Fibroblast of the conjunctiva (primary cell): ENCODE data around the gene SPAG9.
A peak's percentile ranks its signal among the peaks of the same experiment; 100 is the strongest.

Experiments
- DNase-seq: peaks from one replicate; pipeline ENCODE4 v3.0.0-alpha.2; 2010; ENCODE audit warnings: low read depth

SPAG9 gene

DNA sequence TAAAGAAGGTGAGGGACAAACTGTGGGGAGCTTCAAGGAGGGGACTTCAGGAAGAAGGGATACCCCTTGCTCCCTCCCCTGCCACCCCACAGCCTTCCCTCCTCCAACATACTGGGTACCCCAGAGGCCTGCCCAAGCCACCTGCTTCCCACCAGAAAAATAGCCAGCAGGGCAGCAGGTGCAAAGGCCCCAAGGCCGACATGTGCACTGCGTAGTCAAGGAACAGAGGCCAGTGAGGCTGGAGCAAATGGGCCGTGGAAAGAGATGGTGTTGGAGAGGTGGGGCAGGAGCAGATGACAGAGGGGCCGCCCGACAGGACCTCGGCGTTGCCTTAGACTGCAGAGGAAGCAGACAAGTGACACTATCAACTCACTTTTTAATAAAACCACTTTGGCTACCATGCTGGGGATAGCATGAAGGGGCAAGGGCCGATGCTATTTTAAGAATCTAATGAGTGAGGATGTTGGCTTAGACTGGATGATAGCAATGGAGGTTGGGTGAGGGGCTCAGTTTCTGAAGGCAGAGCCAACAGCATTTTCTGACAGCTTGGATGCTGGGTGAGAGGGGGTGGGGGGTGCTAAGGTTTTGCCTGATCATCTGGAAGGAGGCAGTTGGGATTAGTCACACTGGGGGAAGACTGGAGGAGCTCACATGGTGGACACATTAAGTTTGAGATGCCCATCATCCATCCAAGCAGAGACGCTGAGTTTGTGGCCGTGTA lies 181.7 kb downstream of the SPAG9 start:
- DNase-seq = no peak

DNA sequence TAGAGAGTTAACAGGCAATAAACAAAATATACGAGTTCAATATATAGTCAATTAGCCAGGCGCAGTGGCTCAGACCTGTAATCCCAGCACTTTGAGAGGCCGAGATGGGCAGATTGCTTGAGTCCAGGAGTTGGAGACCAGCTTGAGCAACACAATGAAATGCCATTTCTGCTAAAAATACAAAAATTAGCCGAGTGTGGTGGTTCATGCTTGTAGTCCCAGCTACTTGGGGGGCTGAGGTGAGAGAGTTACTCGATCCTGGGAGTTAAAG lies 184.7 kb downstream of the SPAG9 start:
- no peak for DNase-seq

DNA sequence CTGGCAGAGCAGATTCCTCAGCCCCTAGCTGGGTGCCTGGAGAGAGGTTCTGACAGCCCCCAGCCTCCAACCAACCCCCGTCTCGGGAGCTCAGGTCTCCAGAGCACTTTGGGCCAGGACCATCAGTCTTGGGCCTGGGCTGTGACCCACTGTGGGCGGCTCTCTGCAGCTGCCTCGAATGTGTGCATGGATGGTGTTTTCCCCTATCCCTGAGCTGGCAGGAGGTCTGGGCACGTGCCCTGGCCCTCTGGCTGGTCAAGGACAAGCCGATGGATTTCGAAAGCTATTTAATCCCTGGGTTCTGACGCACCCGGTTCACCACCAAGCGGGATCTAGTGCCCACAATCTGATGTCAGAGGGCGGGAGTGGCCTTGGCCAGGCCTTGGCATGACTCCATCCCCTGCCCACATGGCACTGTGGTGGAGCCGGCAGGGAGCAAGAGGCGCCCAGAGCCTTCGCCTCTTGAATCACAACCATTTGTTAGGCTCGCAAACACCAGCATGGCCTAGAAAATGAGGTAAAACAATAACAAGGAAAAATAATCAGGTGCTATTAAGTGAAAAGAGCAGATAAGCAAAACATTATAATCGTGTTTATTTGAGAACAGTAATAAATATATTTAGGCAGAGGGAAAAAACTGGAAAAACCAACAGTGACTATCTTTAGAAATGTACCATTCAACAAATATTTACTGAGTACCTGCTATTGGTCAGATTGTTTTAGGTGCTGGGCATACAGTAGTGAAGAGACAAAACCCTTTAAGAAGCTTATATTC lies 185.3 kb downstream of the SPAG9 start:
- DNase-seq = no peak

DNA sequence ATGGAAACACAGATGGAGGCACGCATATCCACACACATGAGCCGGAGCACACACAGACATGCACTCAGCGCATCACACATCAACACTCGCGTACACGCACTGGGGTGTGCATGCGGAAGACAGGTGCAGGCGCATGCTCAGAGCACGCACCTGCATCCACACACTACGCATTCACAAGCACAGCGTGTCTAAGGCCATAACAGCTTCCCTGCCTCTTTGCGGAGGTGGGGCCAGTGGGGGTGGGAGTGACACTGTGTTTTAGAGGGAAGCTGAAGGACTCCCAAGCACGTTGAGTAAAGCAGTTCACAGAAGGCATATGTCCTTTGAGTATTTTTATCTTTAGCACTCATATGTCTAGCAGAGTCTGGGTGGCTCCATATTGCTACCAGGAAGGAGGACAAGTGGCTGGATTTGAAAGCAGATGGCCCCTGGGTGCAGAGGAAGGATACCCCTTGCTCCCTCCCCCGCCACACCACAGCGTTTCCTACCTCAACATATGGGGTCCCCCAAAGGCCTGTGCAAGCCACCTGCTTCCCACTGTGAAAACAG lies 185.9 kb downstream of the SPAG9 start:
- no peak for DNase-seq

DNA sequence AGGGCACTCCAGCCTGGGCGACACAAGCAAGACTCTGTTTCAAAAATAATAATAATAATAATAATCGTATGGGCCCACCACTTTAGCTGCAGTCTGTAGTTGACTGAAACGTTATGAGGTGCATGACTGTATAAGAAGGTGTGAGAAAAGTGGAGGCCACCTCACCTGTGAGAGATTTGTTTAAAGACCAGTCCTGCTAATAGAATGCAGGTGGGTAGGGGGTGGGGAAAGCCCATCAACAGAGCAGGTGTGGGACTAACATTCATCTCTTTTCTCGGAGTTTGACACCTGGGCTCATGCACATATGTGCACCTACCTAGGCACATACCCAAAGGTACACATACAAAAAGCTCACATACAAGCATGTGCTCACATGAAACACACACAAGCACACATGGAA lies 186.5 kb downstream of the SPAG9 start:
- no peak for DNase-seq

DNA sequence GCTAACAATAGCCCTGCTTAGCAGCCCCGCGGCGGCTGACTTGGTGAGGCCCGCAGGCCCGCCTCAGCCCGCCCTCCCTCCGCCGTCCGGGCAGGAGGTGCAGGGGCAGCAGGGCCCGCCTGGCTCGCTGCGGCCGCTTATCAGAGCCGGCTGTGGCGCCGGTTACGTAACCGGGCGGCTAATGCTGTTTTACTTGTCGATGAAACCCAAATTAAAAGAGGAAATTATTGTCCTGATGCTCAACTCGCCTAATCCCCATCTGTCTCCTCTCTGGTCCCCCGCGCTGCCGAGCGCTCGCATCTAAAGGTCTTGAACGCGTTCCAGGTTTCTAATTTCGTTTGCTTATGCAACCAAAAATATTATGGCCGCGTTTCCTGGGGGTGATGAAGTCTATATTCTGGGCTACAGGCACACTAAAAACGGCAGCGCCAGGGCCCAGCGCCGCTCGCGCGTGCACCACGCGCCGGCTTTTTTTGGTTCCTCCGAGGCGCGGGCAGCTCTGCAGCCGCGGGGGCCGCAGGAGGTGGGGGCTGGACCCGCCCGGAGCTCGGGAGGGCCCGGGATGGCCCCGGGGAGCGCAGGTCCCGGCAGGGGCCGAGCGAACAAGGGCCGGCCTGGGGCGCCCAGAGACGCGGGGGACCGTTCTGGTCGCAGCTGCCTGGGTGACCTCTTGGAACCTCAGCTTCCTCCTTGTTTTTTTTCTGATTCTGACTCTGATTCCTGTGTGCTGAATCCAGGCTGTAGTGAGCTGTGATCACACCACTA lies 189.3 kb downstream of the SPAG9 start:
- DNase-seq = peak; percentile 54

DNA sequence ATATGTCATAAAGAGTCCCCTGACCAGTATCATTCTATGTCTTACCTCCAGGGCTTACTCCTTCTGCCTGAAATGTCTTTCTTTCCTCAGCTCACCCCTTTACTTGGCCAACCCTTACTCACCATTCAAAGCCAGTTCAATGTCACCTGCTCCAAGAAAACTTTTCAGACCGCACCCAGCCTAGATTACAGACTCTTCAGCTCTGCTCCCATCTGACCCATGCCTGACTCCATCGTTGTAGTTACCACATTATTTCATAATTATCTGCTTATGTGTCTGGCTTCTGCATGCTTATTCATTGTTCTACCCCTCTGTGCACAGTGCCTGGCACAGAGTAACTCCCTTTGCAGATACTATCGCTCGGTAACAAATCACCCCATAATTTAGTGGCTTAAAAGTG lies 192.0 kb downstream of the SPAG9 start:
- DNase-seq = no peak

DNA sequence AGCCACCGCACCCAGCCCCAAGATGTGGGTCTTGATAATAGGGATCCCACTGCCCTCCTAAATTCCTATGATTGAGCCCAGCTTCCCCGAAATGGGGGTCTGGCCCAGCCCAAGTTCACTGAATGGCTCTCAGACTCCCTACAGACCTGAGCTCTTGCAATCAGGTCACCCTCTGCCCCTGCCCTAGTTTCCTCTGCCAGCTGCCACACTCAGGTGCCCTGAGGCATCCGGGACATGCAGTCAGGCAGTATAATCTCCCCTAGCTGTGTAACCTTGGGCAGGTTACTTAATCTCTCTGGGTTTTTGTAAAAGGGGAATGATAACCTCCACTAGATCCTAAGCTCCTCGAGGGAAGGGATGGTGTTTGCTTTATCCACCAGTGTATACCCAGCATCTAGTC lies 193.4 kb downstream of the SPAG9 start:
- DNase-seq = no peak

DNA sequence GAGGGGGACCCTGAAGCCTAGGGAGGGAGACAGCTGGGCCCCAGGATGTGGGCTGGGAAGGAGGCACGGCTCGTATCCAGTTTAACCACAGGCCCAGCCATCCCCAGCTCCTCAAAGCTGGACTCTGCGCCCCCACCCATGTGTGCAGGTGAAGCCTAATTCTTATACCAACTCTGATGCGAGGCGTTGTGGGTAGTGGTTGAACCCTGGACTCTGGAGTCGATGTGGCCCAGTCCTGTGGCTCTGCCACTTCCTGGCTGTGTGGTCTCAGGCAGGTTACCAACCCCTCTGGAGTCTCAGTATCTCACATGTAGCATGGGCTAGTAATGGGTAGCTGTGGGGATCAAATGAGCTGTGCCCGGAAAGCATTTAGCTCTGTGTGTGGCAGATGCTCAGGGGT lies 194.1 kb downstream of the SPAG9 start:
- DNase-seq = no peak

DNA sequence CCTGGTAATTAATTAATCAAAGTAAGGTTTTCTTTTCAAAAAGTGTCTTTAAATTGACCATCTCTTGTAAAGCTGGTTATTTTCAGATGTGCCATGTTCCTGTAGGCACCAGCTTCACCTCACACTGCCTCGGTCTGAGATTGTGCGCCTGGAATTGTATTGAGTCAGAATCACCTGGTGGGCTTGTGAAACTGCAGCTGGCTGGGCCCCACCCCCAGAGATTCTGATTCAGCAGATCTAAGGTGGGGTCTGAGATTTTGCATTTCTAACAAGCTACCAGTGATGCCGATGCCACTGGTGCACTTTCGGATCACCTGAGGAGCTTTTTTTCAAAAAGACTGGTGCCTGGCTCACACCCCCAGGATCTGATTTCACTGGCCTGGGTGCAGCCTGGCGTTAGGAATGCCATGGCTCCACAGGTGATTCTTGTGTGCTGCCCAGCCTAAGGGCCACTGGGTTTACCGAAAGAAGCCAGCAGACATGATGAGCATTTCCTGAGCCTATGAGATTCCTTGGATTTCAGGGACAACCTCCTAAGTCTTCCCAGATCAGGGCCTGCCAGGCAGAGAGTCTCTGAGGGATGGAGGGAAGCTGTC lies 195.3 kb downstream of the SPAG9 start:
- no peak for DNase-seq

DNA sequence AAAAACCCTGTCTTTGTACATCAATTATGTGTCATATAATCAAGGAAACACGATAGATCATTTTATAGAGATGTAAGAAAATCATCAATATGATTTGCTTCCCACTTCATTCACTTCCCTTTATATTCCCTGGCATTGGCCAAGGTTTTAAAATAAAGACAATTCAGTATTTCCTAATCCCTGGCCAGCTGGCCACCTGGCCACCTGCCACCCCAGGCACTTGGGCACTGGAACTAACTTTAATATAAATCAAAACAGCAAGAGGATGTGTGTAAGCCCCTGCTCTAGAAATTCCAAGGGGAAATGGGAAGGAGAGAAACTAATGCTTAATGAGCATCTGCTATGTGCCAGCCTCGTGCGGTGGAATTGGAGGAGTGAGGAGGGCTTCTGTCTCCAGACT lies 195.9 kb downstream of the SPAG9 start:
- DNase-seq = no peak

DNA sequence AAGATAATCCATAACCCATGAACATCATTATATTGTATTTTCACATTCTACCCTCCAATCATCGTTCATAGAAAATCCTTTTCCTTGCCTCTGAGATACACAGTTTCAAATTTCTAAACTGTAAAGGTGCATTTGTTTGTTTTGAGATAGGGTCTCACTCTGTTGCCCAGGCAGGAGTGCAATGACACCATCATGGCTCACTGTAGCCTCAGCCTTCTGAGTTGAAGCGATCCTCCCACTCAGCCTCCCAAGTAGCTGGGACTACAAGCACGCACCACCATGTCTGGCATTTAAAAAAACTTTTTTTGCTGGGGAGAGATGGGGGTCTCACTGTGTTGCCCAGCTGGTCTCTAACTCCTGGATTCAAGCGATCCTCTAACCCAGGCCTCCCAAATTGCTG lies 196.4 kb downstream of the SPAG9 start:
- DNase-seq = no peak

DNA sequence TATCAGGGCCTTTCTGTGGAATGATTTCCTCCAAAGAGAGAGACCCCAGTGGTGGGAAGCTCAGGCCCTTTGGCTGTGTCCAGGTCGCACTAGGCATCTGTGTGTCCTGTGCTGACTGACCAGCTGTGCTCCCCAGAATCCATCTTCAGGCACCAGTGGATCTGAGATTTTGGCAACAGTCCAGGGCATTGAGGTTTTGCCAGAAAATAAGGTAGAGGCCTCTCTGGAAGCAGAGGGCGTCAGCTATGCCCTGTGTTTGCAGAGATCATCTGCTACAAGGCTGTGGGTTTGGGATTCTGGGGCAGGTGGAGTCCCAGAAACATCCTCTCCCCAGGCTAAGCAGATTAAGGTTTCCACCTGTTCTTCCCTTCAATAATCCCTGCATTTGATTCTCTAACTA lies 197.1 kb downstream of the SPAG9 start:
- no peak for DNase-seq

DNA sequence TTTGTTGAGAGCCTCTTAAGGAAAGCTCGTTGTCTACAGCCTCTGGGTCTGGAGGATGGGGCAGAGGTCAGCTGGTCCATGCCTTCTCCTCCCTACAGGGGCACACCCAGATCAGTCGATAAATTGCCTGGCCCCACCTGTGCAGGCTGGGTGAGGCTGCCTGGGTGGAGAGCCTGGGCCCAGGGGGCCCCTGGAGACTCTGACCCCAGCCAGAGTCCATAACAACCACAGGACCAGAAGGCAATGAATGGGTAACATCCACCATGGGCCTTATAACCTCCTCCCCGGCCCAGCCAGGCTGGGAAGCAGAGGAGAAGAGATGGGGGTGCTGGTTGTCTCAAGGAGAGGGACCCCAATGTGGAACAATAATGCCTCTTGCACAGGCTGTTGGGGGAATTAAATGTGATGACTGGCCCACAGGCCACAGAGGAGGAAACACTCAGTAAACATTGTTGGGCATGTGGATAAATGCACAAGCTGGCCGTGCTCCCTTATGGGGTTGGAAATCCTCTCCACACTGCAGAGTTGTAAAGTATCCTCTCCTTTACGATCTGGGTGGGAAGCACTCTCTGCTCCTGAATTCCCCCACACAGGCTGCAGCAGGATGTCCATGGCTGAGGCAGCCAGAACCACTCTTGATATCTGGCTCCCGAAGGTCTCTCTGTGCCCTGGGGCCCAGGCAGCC lies 197.8 kb downstream of the SPAG9 start:
- no peak for DNase-seq

DNA sequence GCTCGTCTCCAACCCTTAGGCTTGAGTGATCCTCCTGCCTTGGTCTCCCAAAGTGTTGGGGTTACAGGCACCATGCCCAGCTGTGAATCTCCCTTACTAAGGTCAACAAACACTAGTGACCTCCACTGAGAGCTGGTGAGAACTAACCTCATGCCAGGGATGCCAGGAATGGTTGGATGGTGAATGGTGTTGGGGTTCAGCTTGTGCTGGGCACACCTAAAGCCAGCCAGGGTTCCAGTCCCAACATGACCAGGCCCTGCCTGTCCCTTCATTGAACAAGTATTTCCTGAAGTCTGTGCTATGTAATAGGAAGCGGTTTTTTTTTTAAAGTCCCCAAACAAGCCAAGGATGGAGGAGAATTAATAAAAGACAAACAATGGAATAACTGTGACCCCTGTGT lies 198.6 kb downstream of the SPAG9 start:
- no peak for DNase-seq

DNA sequence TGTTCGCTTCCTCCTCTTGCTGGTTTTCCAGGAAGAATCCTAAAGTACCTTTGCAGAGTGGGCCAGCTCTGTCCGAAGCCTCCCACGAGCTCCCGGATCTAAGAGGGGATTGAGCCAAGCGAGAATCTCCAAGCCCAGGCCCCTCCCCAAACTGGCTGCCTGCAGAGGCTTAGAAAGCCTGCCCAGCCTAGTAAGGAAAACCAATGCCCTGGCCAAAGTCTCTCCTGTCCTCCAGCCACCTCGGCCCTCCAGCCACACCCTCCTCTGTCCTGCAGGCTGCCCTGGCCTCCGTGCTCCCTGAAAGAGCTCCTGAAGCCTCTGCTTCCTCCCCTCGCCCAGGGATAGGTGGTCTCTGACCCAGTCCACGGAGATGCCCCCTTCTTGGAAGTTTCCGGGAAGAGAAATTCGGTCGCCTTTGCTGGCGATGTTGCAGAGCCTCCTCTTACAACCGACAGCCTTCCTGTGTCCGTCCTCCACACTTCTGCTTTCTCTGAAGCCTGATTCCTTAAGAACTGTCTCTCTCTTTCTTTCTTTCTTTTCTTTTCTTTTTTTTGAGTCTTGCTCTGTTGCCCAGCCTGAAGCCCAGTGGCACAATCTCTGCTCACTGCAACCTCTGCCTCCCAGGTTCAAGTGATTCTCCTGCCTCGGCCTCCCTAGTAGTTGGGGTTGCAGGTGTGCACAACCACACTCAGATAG lies 199.6 kb downstream of the SPAG9 start:
- no peak for DNase-seq

DNA sequence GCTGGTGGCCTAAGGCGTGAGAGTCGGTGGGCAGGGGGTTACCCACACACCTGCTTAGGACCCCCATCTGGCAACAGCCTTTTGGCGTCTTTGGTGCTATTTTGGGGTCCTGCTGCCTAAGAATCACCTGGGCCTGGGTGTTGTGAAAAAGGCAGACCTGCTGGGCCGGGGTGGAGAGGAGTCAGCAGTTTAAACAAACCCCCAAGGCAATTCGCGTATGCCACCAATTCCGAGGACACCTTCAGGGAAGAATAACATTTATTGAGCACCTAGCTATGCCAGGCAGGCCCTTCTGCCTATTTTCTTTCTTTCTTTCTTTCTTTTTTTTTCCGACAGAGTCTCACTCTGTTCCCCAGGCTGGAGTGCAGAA lies 200.6 kb downstream of the SPAG9 start:
- DNase-seq = no peak

DNA sequence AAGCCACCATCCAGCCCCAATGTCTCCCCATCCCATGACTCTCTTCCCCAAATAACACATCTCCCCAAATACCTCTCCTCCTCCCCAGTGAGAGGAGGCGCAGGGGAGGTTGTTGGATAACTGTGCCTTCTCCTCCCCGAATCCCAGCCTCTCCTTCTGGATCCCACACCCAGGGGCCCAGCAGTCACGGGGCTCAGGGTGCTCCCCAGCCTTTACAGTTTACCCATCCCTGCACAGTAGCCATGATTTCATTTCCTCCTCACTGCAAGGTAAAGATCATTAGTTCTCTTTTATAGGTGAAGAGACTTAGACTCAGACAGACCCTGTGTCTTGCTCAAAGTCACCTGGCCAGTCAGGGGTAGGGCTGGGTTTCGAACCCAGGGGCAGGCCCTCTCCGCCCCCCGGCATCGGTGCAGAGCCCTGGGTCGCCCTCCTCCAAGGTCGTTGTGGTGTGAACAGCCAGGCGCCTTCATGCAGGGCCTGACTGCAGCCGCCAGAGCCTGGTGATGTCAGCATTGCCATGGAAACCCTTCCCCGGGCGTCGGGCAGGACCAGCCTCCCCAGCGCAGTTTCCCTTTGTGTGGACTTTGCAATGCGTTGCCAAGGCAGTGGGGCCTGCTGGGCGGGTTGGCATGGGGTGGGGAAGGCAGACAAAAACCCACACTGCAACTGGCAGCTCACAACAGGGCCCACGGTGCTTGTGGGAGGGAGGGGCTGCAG lies 201.2 kb downstream of the SPAG9 start:
- peak; percentile 79 for DNase-seq

DNA sequence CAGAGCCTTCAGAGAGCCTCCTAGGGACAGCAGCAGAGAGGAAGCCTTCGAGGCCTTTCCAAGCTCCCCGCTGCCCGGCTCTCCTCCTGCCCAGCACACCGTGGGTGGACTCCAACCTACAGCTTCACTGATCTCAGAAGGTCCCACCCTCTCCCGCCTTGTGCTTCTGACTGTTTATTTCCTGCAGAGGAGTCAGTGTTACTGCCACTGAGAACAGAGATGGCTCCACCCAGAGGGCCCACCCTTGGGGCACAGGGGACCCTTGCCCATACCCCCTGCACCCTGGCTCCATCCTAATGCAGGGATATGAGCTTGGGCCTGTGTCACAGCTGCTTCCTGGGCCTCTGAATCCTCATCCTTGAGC lies 201.8 kb downstream of the SPAG9 start:
- DNase-seq = no peak

DNA sequence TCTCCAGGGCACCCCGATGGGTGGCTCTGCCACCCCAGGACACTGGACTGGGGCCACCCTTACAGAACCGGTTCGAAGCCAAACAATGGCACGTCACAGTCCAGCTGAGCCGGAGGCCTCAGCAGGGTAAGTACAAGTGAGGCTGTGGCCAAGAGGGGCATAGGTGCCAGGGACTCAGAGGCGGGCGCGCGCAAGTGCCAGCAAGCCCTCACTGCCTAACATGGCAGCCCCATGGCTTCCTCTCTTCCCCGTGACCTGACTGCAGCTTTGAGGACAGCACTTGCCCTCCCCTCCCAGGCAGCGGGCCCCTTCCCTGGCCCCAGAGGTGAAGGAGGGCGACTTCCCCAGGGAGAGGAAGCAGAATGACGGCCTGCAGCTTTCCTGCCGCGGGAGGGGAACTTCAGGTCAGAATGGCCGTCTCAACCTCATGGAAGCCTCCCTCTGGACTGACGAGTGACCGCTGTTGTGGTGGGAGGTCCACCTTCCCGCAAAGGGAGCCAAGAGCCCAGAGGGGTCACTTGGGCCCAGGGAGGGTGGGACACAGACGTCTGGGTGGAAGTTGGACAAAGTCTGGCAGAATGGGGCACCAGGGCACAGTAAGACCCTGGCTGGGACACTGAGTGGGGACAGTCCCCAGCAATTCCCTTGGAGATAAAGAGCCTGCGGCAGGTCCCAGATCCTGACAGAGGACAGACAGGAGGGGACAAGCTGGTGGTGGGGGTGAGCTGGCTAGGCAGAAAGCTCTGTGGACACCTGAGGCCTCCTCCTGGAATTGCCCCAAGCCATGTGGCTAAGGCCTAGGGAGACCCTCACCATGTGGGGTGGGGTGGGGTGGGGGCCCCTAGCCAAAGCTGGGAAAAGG lies 202.4 kb downstream of the SPAG9 start:
- DNase-seq = no peak
